PC-3 (cell line): ENCODE results near the gene NFATC2. TPM values are rescaled to one million over a fixed set of nuclear protein-coding genes. Genes with fewer than 3 reads are reported as not detected.
A peak's percentile ranks its signal among the peaks of the same experiment; 100 is the strongest.

Source experiments
- ATAC-seq: fragments of 200-7000 bp; cut with Tn5 transposase; 2 replicates; pipeline ENCODE4 v1.9.1; 2020; ENCODE audit warnings: mild to moderate bottlenecking, moderate library complexity
- BruUV-seq: library from RNA; stranded (reverse); fragments of 400-500 nt; replicated peaks from 2 replicates; lab custom pipeline; 2021; lab: Mats Ljungman, UMichigan
- CTCF ChIA-PET: fragments of 300-600 bp; sonication (Branson Sonifier 250); formaldehyde crosslinking; loops from one replicate; lab custom pipeline; 2022; ENCODE audit warnings: antibody characterized with exemption; lab: Charles Lee
- POLR2A ChIA-PET: fragments of 300-600 bp; sonication (Branson Sonifier 250); formaldehyde crosslinking; loops from one replicate; lab custom pipeline; 2022; ENCODE audit warnings: antibody characterized with exemption; ENCODE audit not compliant: unreplicated experiment; lab: Charles Lee
- DNase-seq: peaks from one replicate; pipeline ENCODE4 v3.0.0-alpha.2; 2015
- H2AFZ ChIP-seq: fragments of 300-600 bp; sonication (generic); 2 replicates; pipeline ENCODE4 v1.6.0; 2016; ENCODE audit warnings: antibody characterized with exemption, low read length
- H3F3A ChIP-seq: fragments of 300-600 bp; sonication (generic); one replicate; pipeline ENCODE4 v1.6.0; 2017; ENCODE audit warnings: antibody characterized with exemption, low read length, control low read depth, mild to moderate bottlenecking; ENCODE audit not compliant: unreplicated experiment
- H3K27ac ChIP-seq: fragments of 300-600 bp; sonication (generic); 2 replicates; pipeline ENCODE4 v1.5.1; 2016; ENCODE audit warnings: mild to moderate bottlenecking, low read length
- H3K27me3 ChIP-seq: fragments of 300-600 bp; sonication (generic); 2 replicates; pipeline ENCODE4 v1.6.1; 2016; ENCODE audit warnings: low read length, mixed read lengths
- H3K36me3 ChIP-seq: fragments of 300-600 bp; sonication (generic); 2 replicates; pipeline ENCODE4 v1.6.1; 2016; ENCODE audit warnings: low read depth, mixed run types, low read length, mixed read lengths
- H3K4me1 ChIP-seq: fragments of 300-600 bp; sonication (generic); 2 replicates; pipeline ENCODE4 v1.5.1; 2016; ENCODE audit warnings: low read length; ENCODE audit not compliant: insufficient read depth
- H3K4me2 ChIP-seq: fragments of 300-600 bp; sonication (generic); 2 replicates; pipeline ENCODE4 v1.6.0; 2016; ENCODE audit warnings: low read length
- H3K4me3 ChIP-seq: fragments of 300-600 bp; sonication (generic); 2 replicates; pipeline ENCODE4 v1.5.1; 2016; ENCODE audit warnings: mild to moderate bottlenecking, low read length, mixed read lengths
- H3K79me2 ChIP-seq: fragments of 300-600 bp; sonication (generic); 2 replicates; pipeline ENCODE4 v1.6.1; 2017; ENCODE audit warnings: low read length, mixed read lengths
- H3K9ac ChIP-seq: fragments of 300-600 bp; sonication (generic); 2 replicates; pipeline ENCODE4 v1.6.0; 2016; ENCODE audit warnings: mild to moderate bottlenecking, low read length
- H3K9me2 ChIP-seq: fragments of 300-600 bp; sonication (generic); replicated peaks from 2 replicates; pipeline ENCODE4 v1.6.1; 2016; ENCODE audit warnings: mixed run types, low read length, mixed read lengths
- H3K9me3 ChIP-seq: fragments of 300-600 bp; sonication (generic); 2 replicates; pipeline ENCODE4 v1.6.1; 2016; ENCODE audit warnings: low read length, mixed read lengths
- H4K20me1 ChIP-seq: fragments of 300-600 bp; sonication (generic); 2 replicates; pipeline ENCODE4 v1.6.1; 2016; ENCODE audit warnings: low read length, mixed read lengths
- EZH2 ChIP-seq: fragments of 300-600 bp; sonication (generic); IDR thresholded peaks from one replicate; pipeline ENCODE4 v1.6.1; 2017; ENCODE audit warnings: antibody characterized with exemption, mild to moderate bottlenecking, low read length; ENCODE audit not compliant: unreplicated experiment
- EZH2phosphoT487 ChIP-seq: fragments of 300-600 bp; sonication (generic); IDR thresholded peaks from 2 replicates; pipeline ENCODE4 v1.6.1; 2018; ENCODE audit warnings: mild to moderate bottlenecking, antibody characterized with exemption, low read length, borderline replicate concordance
- intact Hi-C: fragments of 100-400 bp; cut with micrococcal nuclease; formaldehyde crosslinking; loops from 2 replicates; pipeline ENCODE4 v1.9.0; 2023
- total RNA-seq: library from RNA; depleted of rRNA; stranded (reverse); fragments of >200 nt; gene quantifications from 2 replicates; pipeline ENCODE4 v1.2.3, GENCODE V29; 2014
- TF ChIP-seq, protein P1 (sequence below): fragments of 300-600 bp; sonication (generic); conservative IDR thresholded peaks from 2 replicates; pipeline ENCODE4 v1.5.1; 2017; ENCODE audit warnings: antibody characterized with exemption, low read depth, mild to moderate bottlenecking, low read length

Gene NFATC2
- total RNA-seq, 1 experiment from 2014 or later, result 12.9 TPM

DNA sequence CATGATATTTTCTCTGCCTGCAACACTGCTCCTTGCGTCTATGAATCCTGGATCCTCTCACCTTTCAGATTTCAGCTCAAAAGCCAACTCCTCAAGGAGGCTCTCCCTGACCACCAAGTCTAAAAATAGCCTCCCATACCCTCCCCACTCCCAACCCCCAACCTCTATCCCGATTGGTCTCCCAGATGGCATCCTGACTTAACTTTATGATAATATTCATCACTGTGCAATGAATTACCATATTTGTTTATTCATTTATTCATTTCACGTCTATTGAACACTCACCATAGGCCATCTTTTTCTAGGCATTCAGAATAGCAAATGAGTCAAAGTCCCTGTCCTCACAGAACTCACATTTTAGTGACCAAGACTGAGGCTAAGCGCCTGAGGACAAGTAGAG is 42.6 kb upstream of the NFATC2 start:
- H3K27ac ChIP-seq, result no peak overlapping the region
- no peak overlapping the region for H3K4me3 ChIP-seq
- no peaks in the 10 kb centered on the region for H3K9me3 ChIP-seq
- DNase-seq, result no peak
- no peaks in the 10 kb centered on the region for H3K27me3 ChIP-seq
- TF ChIP-seq, protein P1, sequence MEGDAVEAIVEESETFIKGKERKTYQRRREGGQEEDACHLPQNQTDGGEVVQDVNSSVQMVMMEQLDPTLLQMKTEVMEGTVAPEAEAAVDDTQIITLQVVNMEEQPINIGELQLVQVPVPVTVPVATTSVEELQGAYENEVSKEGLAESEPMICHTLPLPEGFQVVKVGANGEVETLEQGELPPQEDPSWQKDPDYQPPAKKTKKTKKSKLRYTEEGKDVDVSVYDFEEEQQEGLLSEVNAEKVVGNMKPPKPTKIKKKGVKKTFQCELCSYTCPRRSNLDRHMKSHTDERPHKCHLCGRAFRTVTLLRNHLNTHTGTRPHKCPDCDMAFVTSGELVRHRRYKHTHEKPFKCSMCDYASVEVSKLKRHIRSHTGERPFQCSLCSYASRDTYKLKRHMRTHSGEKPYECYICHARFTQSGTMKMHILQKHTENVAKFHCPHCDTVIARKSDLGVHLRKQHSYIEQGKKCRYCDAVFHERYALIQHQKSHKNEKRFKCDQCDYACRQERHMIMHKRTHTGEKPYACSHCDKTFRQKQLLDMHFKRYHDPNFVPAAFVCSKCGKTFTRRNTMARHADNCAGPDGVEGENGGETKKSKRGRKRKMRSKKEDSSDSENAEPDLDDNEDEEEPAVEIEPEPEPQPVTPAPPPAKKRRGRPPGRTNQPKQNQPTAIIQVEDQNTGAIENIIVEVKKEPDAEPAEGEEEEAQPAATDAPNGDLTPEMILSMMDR, result no peak
- no peak for TF ChIP-seq EZH2phosphoT487
- TF ChIP-seq EZH2, result no peak
- no peak overlapping the region for H2AFZ ChIP-seq
- CTCF ChIA-PET, result no interaction called here
- ATAC-seq, result no peak
- intact Hi-C loops, result no loop called here
- H3K9me2 ChIP-seq, result no peaks in the 10 kb centered on the region
- no peak overlapping the region for H3K9ac ChIP-seq
- H3K4me2 ChIP-seq, result no peak overlapping the region
- no peaks in the 10 kb centered on the region for H4K20me1 ChIP-seq
- no peaks in the 10 kb centered on the region for H3K79me2 ChIP-seq
- peaks cover 8% of the 10 kb centered on the region for H3K4me1 ChIP-seq
- BruUV-seq, result no TSS peak
- POLR2A ChIA-PET, result no interaction called here
- H3F3A ChIP-seq, result no peaks in the 10 kb centered on the region
- no peaks in the 10 kb centered on the region for H3K36me3 ChIP-seq

DNA sequence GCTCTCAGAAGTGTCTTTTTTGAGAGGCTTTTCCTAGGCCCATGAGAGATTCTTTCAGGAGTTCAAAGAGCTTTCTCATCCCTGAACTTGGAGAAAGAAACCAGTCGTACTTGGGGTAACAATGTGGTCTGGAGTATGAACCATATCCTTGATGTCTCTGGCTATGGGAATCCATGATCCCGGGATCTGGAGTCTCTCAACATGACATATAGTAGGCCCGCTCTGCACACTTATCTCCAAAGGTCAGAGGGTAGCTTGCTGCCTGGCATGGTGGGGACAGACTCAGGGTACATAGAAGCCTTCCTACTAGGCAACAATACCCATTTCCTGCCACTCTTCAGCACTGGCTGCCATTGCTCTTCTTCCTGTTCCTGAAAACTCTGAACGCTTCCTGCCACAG is 42.2 kb upstream of the NFATC2 start:
- no peaks in the 10 kb centered on the region for H3K9me3 ChIP-seq
- no peak overlapping the region for H2AFZ ChIP-seq
- H3K27me3 ChIP-seq, result no peaks in the 10 kb centered on the region
- H3K4me2 ChIP-seq, result no peak overlapping the region
- no peak overlapping the region for H3K4me3 ChIP-seq
- TF ChIP-seq EZH2, result no peak
- TF ChIP-seq EZH2phosphoT487, result no peak
- TF ChIP-seq, protein P1, result no peak
- H3K79me2 ChIP-seq, result no peaks in the 10 kb centered on the region
- DNase-seq, result no peak
- ChIA-PET POLR2A (no interaction called here), CTCF (no interaction called here)
- no peaks in the 10 kb centered on the region for H3F3A ChIP-seq
- H3K27ac ChIP-seq, result peak overlapping the region; percentile 16
- no peaks in the 10 kb centered on the region for H3K9me2 ChIP-seq
- no peaks in the 10 kb centered on the region for H3K36me3 ChIP-seq
- peaks cover 8% of the 10 kb centered on the region for H3K4me1 ChIP-seq
- no peak for ATAC-seq
- BruUV-seq, result no TSS peak
- no peaks in the 10 kb centered on the region for H4K20me1 ChIP-seq
- H3K9ac ChIP-seq, result no peak overlapping the region
- intact Hi-C loops, result no loop called here

DNA sequence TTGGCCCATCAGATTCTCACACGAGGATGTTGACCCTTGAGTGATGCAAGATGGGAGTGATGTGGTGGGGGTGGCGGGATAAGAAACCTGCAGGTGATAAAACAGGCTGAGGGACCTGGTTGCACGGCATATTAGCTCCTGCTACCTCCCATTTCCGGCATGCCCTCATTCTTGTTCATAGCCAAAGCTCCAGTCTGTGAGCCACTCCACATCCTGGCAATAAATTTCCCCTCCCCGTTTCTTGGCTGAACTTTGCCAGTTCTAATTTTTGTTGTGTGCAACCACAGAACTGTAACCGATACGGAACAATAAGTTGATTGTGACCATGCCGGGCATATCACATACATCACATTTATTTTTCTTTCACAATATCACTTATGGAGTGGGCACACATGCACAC is 41.6 kb upstream of the NFATC2 start:
- Histone ChIP-seq H3K27ac (peak overlapping the region; percentile 16), H3K79me2 (no peaks in the 10 kb centered on the region), H2AFZ (no peak overlapping the region), H3K36me3 (no peaks in the 10 kb centered on the region), H3K4me1 (peaks cover 8% of the 10 kb centered on the region), H3K9ac (no peak overlapping the region), H4K20me1 (no peaks in the 10 kb centered on the region), H3K4me3 (no peak overlapping the region), H3K9me2 (no peaks in the 10 kb centered on the region), H3K9me3 (no peaks in the 10 kb centered on the region), H3K4me2 (no peak overlapping the region), H3F3A (no peaks in the 10 kb centered on the region), H3K27me3 (no peaks in the 10 kb centered on the region)
- POLR2A ChIA-PET, result interaction anchor here (0.5 kb wide), 1 partner anchor 201 kb away, joined by 3 read pairs; no protein-coding TSS in a partner anchor
- CTCF ChIA-PET, result no interaction called here
- intact Hi-C loops, result no loop called here
- BruUV-seq, result no TSS peak
- DNase-seq, result peak; percentile 74
- peak; percentile 45; the same call in 1 of the 2 replicates for ATAC-seq
- no peak for TF ChIP-seq EZH2
- no peak for TF ChIP-seq EZH2phosphoT487
- TF ChIP-seq, protein P1, result no peak
